SK-N-SH (cell line): ENCODE measurements around the gene PHIP. TPM values are rescaled to one million over a fixed set of nuclear protein-coding genes. Genes with fewer than 3 reads are reported as not detected.

Experiments used
- CTCF ChIA-PET: fragments of 300-600, 350-600 bp; formaldehyde crosslinking; extraction: SDS; loops from one replicate; lab custom pipeline; 2021; lab: Yijun Ruan, JAX
- POLR2A ChIA-PET: fragments of 350-600 bp; sonication (Branson Sonifier 250); formaldehyde crosslinking; extraction: SDS; loops from one replicate; lab custom pipeline; 2020; ENCODE audit warnings: antibody characterized with exemption, inconsistent platforms; lab: Yijun Ruan, JAX
- DNase-seq: peaks from one replicate; pipeline ENCODE4 v3.0.0; 2012
- H2AFZ ChIP-seq: fragments of 200-600 bp; sonication (generic); 2 replicates; pipeline ENCODE4 v1.8.1; 2016; ENCODE audit warnings: antibody characterized with exemption, mild to moderate bottlenecking, low read depth
- H3F3A ChIP-seq: fragments of 200-600 bp; sonication (generic); replicated peaks from 2 replicates; pipeline ENCODE3; 2016; ENCODE audit warnings: antibody characterized with exemption, mild to moderate bottlenecking; ENCODE audit not compliant: insufficient read depth
- H3K27ac ChIP-seq, 2 experiments: fragments of 200-500 bp in 1 of 2; fragments of 200-600 bp in 1 of 2; sonication (Bioruptor generic) in 1 of 2; sonication (generic), shearing (Covaris generic) in 1 of 2; 2 replicates each; pipeline versions ENCODE4 v1.5.1 to v1.6.1; 2014 to 2016; ENCODE audit warnings: low read depth in 2 of 2, inconsistent platforms in 1 of 2, low read length in 1 of 2, mild to moderate bottlenecking in 1 of 2, mixed read lengths in 1 of 2
- H3K27me3 ChIP-seq: fragments of 200-600 bp; sonication (generic), shearing (Covaris generic); 2 replicates; pipeline ENCODE4 v1.6.1; 2016; ENCODE audit warnings: mixed run types; ENCODE audit not compliant: insufficient read depth
- H3K36me3 ChIP-seq, 2 experiments: fragments of 200-500 bp in 1 of 2; fragments of 200-600 bp in 1 of 2; sonication (Bioruptor generic) in 1 of 2; sonication (generic) in 1 of 2; replicated peaks in 1 of 2; 2 replicates each; pipeline versions ENCODE3 to v1.5.1; 2014 to 2016; ENCODE audit warnings: low read length in 1 of 2, mild to moderate bottlenecking in 1 of 2; ENCODE audit not compliant: insufficient read depth in 2 of 2, control insufficient read depth in 1 of 2
- H3K4me1 ChIP-seq, 2 experiments: fragments of 200-500 bp in 1 of 2; fragments of 200-600 bp in 1 of 2; sonication (Bioruptor generic) in 1 of 2; sonication (generic), shearing (Covaris generic) in 1 of 2; 2 replicates each; pipeline versions ENCODE4 v1.5.1 to v1.6.1; 2014 to 2016; ENCODE audit warnings: low read depth in 1 of 2, low read length in 1 of 2, mixed run types in 1 of 2; ENCODE audit not compliant: insufficient read depth in 2 of 2, control insufficient read depth in 1 of 2
- H3K4me2 ChIP-seq: fragments of 200-600 bp; sonication (generic), shearing (Covaris generic); 2 replicates; pipeline ENCODE4 v1.6.1; 2017; ENCODE audit warnings: mixed run types
- H3K4me3 ChIP-seq, 2 experiments: fragments of 200-500 bp in 1 of 2; fragments of 200-600 bp in 1 of 2; sonication (Bioruptor generic) in 1 of 2; sonication (generic), shearing (Covaris generic) in 1 of 2; 2 replicates each; pipeline versions ENCODE4 v1.5.1 to v1.8.1; 2014 to 2016; ENCODE audit warnings: low read depth in 2 of 2, inconsistent platforms in 1 of 2, low read length in 1 of 2, mild to moderate bottlenecking in 1 of 2, mixed read lengths in 1 of 2, moderate library complexity in 1 of 2
- H3K79me2 ChIP-seq: fragments of 200-600 bp; sonication (generic); 2 replicates; pipeline ENCODE4 v1.8.1; 2017; ENCODE audit warnings: mild to moderate bottlenecking; ENCODE audit not compliant: insufficient read depth
- H3K9ac ChIP-seq: fragments of 200-600 bp; sonication (generic); 2 replicates; pipeline ENCODE4 v1.6.1; 2017; ENCODE audit warnings: mixed run types
- H3K9me2 ChIP-seq: fragments of 200-600 bp; sonication (generic); 2 replicates; pipeline ENCODE4 v1.6.1; 2017; ENCODE audit warnings: mixed run types
- H3K9me3 ChIP-seq: fragments of 200-600 bp; sonication (generic); 2 replicates; pipeline ENCODE4 v1.6.1; 2017; ENCODE audit warnings: mixed run types, mild to moderate bottlenecking, moderate library complexity
- H4K20me1 ChIP-seq: fragments of 200-600 bp; sonication (generic); 2 replicates; pipeline ENCODE4 v1.6.1; 2017; ENCODE audit warnings: mild to moderate bottlenecking, mixed run types; ENCODE audit not compliant: insufficient read depth
- ELF1 ChIP-seq: IDR thresholded peaks from 2 replicates; pipeline ENCODE4 v1.4.0; 2012
- FOXJ3 ChIP-seq: sonication (generic); formaldehyde crosslinking; IDR thresholded peaks from 2 replicates; pipeline ENCODE4 v1.5.1; 2020; ENCODE audit warnings: mild to moderate bottlenecking, missing genetic modification reagents
- FOXM1 ChIP-seq: IDR thresholded peaks from 2 replicates; pipeline ENCODE4 v1.4.0; 2012; ENCODE audit warnings: low read depth, mild to moderate bottlenecking
- GABPA ChIP-seq: IDR thresholded peaks from 2 replicates; pipeline ENCODE4 v1.4.0; 2012; ENCODE audit warnings: low read depth, mild to moderate bottlenecking
- GATA2 ChIP-seq: sonication (generic); formaldehyde crosslinking; IDR thresholded peaks from 2 replicates; pipeline ENCODE4 v1.5.0; 2020; ENCODE audit warnings: mild to moderate bottlenecking, missing genetic modification reagents
- IRF3 ChIP-seq: fragments of 150-350 bp; IDR thresholded peaks from 2 replicates; pipeline ENCODE4 v1.6.1; 2016; ENCODE audit warnings: mild to moderate bottlenecking, low read depth, low read length
- JUND ChIP-seq: IDR thresholded peaks from 2 replicates; pipeline ENCODE4 v1.4.0; 2012
- MAX ChIP-seq: IDR thresholded peaks from 2 replicates; pipeline ENCODE4 v1.4.0; 2012; ENCODE audit warnings: low read depth
- NFIC ChIP-seq: IDR thresholded peaks from 2 replicates; pipeline ENCODE4 v1.4.0; 2012; ENCODE audit warnings: borderline replicate concordance
- PBX3 ChIP-seq: IDR thresholded peaks from 2 replicates; pipeline ENCODE4; 2012
- RAD21 ChIP-seq: IDR thresholded peaks from 2 replicates; pipeline ENCODE4 v1.6.1; 2012; ENCODE audit warnings: mild to moderate bottlenecking, low read length
- RCOR1 ChIP-seq: fragments of 150-350 bp; IDR thresholded peaks from 2 replicates; pipeline ENCODE4 v1.6.1; 2017; ENCODE audit warnings: antibody characterized with exemption, low read length
- SIN3A ChIP-seq: IDR thresholded peaks from 2 replicates; pipeline ENCODE4 v1.6.1; 2012; ENCODE audit warnings: low read depth, mild to moderate bottlenecking, low read length, moderate library complexity, borderline replicate concordance
- SMC3 ChIP-seq: IDR thresholded peaks from 2 replicates; pipeline ENCODE4 v1.6.1; 2012; ENCODE audit warnings: low read depth, low read length, improper control_type of control experiment
- TAF1 ChIP-seq: IDR thresholded peaks from 2 replicates; pipeline ENCODE4 v1.6.1; 2012; ENCODE audit warnings: low read depth, mild to moderate bottlenecking, low read length, moderate library complexity, borderline replicate concordance
- TEAD4 ChIP-seq: IDR thresholded peaks from 2 replicates; pipeline ENCODE4 v1.4.0; 2012; ENCODE audit warnings: mild to moderate bottlenecking, borderline replicate concordance; ENCODE audit not compliant: insufficient read depth
- USF1 ChIP-seq: IDR thresholded peaks from 2 replicates; pipeline ENCODE4 v1.4.0; 2012; ENCODE audit warnings: low read depth, borderline replicate concordance
- USF2 ChIP-seq: fragments of 150-350 bp; IDR thresholded peaks from 2 replicates; pipeline ENCODE4 v1.6.1; 2017; ENCODE audit warnings: antibody characterized with exemption, low read length, low read depth, borderline replicate concordance
- WGBS: methylation state at CpG from one replicate; pipeline ENCODE4 v1.1.6; 2017; ENCODE audit warnings: low lambda C conversion rate; 5-methylcytosine and 5-hydroxymethylcytosine counted together
- polyA plus RNA-seq, 3 experiments: library from polyadenylated mRNA; depleted of rRNA; stranded (reverse); fragments of >200 nt; gene quantifications; 2 replicates each; pipeline ENCODE4 v1.2.3, GENCODE V29; 2012

PHIP gene
- polyA plus RNA-seq, 1 of the 3 experiments (the other 2 are of a cell fraction) = 1.7 TPM

- H3K27me3 ChIP-seq = no peaks in the 10 kb centered on the region
- TF ChIP-seq RAD21 (no peak), MAX (no peak), IRF3 (no peak), TAF1 (no peak), FOXJ3 (CRISPR knock-in tag) (no peak), USF2 (no peak), RCOR1 (no peak), TEAD4 (no peak), JUND (no peak), PBX3 (no peak), SMC3 (no peak), SIN3A (no peak), ELF1 (no peak), GABPA (no peak), GATA2 (CRISPR knock-in tag) (no peak), FOXM1 (no peak), USF1 (no peak), NFIC (no peak)
- TF ChIP-seq, all 33 proteins: peak for 0
- CTCF ChIA-PET = no interaction called here
Measured at GRCh38 chr6:79101164-79101563, 23.1 kb upstream of the PHIP start.

More at GRCh38 chr6:79101164-79101563, 23.1 kb upstream of the PHIP start:
- H3F3A ChIP-seq = no peaks in the 10 kb centered on the region
- WGBS = 36% methylated on average over 2 of the region's 2 CpGs
- no peak overlapping the region for H3K4me3 ChIP-seq
- no peak overlapping the region for H3K27ac ChIP-seq
- H3K79me2 ChIP-seq = no peaks in the 10 kb centered on the region
- no peak for DNase-seq
- no peaks in the 10 kb centered on the region for H3K9me2 ChIP-seq
- no peaks in the 10 kb centered on the region for H3K4me1 ChIP-seq
- H3K36me3 ChIP-seq = no peaks in the 10 kb centered on the region
- no peaks in the 10 kb centered on the region for H3K9me3 ChIP-seq
- H4K20me1 ChIP-seq = no peaks in the 10 kb centered on the region
- no peak overlapping the region for H3K9ac ChIP-seq
- H2AFZ ChIP-seq = no peak overlapping the region
- POLR2A ChIA-PET = no interaction called here
- no peak overlapping the region for H3K4me2 ChIP-seq
